Skin of body (tissue), 2 donors: ENCODE results near the gene SLC22A3. TPM values are rescaled to one million over a fixed set of nuclear protein-coding genes. Genes with fewer than 3 reads are reported as not detected.
"Not testable (repeated sequence)": the region's sequence is repeated elsewhere in the genome, so short reads cannot be mapped to it uniquely, and the experiment has no call there.

Experiments used
- DNase-seq: peaks from one replicate; lab custom pipeline; 2025; lab: John Stamatoyannopoulos, UW
- total RNA-seq: library from RNA; depleted of rRNA; stranded (reverse); fragments of >200 nt; gene quantifications from one replicate; pipeline ENCODE4 v1.2.3, GENCODE V29; 2014

SLC22A3 gene, protein sequence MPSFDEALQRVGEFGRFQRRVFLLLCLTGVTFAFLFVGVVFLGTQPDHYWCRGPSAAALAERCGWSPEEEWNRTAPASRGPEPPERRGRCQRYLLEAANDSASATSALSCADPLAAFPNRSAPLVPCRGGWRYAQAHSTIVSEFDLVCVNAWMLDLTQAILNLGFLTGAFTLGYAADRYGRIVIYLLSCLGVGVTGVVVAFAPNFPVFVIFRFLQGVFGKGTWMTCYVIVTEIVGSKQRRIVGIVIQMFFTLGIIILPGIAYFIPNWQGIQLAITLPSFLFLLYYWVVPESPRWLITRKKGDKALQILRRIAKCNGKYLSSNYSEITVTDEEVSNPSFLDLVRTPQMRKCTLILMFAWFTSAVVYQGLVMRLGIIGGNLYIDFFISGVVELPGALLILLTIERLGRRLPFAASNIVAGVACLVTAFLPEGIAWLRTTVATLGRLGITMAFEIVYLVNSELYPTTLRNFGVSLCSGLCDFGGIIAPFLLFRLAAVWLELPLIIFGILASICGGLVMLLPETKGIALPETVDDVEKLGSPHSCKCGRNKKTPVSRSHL
- total RNA-seq = 21.4 TPM

- no peak for DNase-seq
Observed at GRCh38 chr6:160348223-160349019, at the start of gene SLC22A3. Gene SLC22A3, plus strand, starts transcription at chr6:160348378. Its CDS starts 42 bp downstream, at chr6:160348420.

DNA sequence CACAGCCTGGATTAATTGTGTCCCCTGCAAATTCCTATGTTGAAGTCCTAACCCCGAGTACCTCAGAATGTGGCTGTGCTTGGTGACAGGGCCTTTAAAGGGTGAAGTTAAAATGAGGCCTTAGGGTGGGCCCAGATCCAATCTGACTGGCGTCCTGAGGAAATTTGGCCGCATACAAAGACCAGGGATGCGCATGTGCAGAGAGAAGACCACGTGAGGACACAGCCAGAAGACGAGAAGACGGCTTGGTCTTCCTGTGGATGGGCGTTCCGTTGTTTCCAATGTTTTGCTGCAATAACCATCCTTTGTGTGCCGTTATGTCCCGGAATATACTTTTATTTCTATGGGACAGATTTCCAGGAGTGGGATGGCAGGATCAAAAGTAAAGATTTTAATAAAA, 48.6 kb upstream of the SLC22A3 start:
- DNase-seq = no peak

DNA sequence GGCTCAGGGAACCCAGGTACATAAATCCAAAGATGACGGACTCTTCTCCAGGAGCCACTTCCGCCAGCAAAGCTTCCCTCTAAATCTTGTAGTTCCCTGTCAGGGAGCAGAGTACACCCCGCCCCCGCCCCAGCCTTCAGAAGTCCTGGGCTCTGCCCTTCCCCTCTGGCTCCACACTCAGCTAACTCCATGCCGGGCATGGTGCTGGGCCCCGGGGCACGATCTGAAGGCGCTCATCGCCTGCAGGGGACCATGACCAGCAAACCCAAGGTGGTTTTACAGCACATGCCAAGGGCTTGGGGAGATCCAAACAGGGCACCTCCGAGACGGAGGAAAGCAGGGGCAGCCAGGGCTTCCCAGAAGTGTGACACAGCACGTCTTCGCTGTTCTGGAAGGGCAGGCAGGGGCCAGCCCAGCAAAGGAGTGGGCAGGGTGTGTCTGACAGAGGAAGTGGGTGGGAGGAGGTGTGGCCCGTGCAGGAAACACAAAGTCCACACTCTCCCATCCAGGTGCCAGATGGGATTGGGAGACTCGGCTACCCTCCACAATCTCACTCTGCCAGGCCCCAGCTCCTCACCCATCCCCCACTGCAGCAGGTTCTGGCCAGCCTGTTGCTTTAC, 48.0 kb upstream of the SLC22A3 start:
- DNase-seq = no peak

DNA sequence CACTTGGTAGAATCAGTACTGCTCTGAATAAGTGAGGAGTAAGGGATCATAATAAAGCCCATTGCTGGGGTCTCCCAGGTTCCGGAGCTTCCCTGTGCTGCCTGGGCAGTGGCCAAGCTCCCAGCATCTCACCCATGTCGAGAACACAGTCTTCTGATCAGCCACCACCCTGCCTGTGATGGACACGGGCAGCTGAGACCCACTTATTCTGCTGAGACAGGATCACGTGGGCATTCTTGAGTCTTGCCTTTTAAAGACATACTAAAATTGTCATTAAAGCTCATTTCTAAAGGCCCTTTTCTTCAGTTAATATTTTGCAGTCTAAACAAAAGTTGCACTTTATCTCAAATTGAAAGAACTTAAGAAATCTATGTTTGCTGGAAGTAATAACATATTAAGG, 46.8 kb upstream of the SLC22A3 start:
- DNase-seq = no peak

- not testable (repeated sequence) for DNase-seq
Observed at GRCh38 chr6:160302431-160303082, 45.6 kb upstream of the SLC22A3 start.

GRCh38 chr6:160303806-160304205, 44.4 kb upstream of the SLC22A3 start:
- no peak for DNase-seq

GRCh38 chr6:160305926-160306713, 42.1 kb upstream of the SLC22A3 start:
- no peak for DNase-seq

- no peak for DNase-seq
Observed at GRCh38 chr6:160309718-160310117, 38.5 kb upstream of the SLC22A3 start.

DNA sequence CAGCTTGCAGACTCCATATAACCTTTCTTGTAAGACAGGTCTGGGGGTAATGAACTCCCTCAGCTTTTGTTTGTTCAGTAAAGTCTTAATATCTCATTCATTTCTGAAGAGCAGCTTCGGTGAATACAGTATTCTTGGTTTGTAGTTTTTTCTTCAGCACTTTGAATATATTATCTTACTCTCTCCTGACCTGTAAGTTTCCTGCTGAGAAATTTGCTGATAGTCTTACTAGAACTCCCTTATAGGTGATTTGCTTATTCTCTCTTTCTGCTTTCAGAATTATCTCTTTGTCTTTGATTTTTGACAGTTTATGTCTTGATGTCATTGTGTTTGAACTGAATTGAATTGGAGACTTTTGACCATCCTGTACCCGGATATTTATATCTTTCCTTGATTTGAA, 35.3 kb upstream of the SLC22A3 start:
- DNase-seq = no peak

DNA sequence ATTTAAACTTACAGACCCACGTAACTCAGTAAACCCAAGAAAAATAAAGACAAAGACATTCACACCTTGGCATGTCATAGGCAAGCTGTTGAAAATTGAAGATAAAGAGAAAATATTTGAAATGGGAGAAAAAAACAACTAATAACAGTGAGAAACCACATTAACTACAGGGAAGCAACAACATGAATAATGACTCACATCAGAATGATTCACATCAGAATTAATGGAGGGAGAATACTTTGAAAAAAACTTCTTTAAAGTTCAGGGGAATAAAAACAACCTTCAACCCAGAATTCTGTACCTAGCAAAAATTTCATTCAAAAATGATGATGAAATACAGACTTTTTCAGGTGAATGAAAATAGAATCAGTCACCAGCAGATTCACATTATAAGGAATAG, 32.9 kb upstream of the SLC22A3 start:
- no peak for DNase-seq

- no peak for DNase-seq
Observed at GRCh38 chr6:160316261-160316660, 31.9 kb upstream of the SLC22A3 start.

- DNase-seq = no peak
Observed at GRCh38 chr6:160319246-160319645, 28.9 kb upstream of the SLC22A3 start.

- peak; percentile 31 for DNase-seq
Observed at GRCh38 chr6:160321729-160322505, 26.3 kb upstream of the SLC22A3 start.

- DNase-seq = no peak
Observed at GRCh38 chr6:160327981-160328380, 20.2 kb upstream of the SLC22A3 start.

GRCh38 chr6:160328447-160328846, 19.7 kb upstream of the SLC22A3 start:
- DNase-seq = no peak

DNA sequence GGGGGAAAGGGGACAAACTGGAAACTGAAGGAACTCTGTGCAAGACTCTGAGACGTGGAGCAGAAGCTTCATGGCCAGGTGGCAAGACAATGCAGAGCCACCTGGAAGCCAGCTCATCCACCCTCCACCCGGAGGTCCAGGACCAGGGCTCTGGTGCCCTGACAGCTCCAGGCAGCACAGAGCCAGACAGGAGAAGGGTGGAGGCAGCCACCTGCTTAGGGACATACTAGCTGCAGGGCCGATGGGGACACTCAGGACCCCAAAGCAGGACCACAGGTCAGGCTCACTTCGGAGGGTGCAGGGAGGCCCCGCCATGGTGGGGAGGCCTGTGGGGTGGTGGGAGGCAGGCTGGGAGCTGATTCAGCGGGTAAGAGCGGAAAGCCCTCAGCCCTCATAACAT, 19.0 kb upstream of the SLC22A3 start:
- no peak for DNase-seq

DNA sequence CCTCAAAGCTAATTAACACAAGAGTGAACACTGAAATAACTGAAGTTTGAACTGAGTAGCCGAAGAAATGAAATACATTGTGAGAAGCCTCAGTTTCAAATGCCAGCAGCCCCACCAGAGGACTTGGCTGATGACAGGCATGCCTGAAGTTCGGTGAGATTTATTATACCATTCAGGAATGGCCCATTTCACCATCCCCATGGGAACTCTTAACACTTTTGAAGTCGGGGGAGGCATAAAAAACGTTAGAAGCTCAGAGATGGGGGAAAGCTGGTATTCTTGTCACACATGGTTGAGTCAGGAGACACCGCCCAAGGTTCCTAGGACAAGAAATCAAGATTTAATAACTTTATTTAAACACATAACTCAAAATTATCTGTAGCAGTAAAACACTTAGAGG, 17.6 kb upstream of the SLC22A3 start:
- DNase-seq = peak; percentile 38

DNA sequence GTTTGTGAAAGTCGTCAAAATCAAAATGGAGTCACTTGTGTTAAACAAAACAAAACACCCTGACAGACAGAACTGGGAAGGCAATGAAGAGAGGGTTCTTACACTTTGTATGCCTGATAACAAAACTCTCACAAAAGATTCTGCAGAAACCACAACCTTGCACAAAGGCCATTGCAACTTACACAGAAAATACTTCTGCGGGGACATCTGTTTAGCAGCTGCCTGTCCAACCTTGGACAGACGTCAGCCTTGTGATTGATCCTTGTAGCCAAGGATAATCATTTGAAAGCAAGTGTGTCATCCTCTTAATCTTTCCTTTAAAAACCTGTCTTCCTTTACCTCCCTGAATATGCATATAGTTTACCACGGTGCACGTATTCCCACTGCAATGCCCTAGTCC, 17.0 kb upstream of the SLC22A3 start:
- DNase-seq = no peak

DNA sequence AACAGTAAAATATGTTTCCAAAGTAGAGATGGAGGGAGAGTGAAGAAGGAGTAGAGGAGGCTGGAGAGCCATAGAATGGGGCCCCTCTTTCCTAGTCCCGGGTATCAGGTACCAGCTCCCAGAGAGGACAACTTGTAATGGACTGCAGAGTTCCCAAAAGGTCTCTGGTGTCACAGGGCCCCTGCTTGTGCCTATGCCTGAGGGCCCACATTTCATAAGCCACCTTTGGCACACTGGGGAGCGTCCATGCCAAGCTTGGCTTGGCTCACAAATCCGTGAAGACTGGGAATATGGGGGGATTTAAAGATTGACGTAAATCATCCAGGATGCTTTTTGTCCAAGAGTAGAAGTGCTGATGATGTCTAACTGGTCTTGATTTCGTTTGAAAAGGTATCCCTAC, 16.4 kb upstream of the SLC22A3 start:
- DNase-seq = no peak

DNA sequence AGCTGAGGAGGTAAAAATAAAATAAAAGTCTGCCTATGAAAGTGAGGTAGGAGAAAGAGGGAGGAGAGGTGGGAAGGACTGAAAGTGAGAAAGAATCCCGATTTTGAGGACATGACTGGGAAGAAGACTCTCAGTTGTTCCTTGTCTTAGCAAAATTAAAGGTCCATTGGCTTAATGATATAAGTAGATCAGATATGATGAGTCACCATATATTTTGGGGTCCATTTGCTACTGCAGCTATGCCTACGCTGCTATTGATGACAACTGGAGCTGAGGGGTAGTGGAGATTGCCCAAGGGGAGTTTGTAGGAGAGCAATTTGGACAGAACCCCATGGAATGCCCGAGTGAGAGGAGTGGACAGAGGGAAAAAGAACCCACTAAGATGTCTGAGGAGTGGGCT, 15.1 kb upstream of the SLC22A3 start:
- DNase-seq = no peak
